Sigmoid colon (tissue), 7 donors: ENCODE measurements around the gene MLPH. TPM values are rescaled to one million over a fixed set of nuclear protein-coding genes. Genes with fewer than 3 reads are reported as not detected.

Source experiments
- DNase-seq: peaks from one replicate; pipeline ENCODE4 v3.0.0-alpha.2; 2019
- H3K27ac ChIP-seq, 4 donors: fragments of 200-600 bp; sonication (generic); one replicate each; pipeline ENCODE4 v1.5.1; 2016 to 2019; ENCODE audit warnings: mild to moderate bottlenecking in 1 of 4
- H3K27me3 ChIP-seq, 3 donors: fragments of 200-600 bp; sonication (generic); one replicate each; pipeline ENCODE4 v1.5.1; 2019; ENCODE audit warnings: mild to moderate bottlenecking in 1 of 3
- H3K36me3 ChIP-seq, 4 donors: fragments of 200-600 bp; sonication (generic); one replicate each; pipeline ENCODE4 v1.5.1; 2016 to 2019
- H3K4me1 ChIP-seq, 4 donors: fragments of 200-600 bp; sonication (generic); one replicate each; pipeline ENCODE4 v1.5.1; 2017 to 2019
- H3K4me3 ChIP-seq, 4 donors: fragments of 200-600 bp; sonication (generic); one replicate each; pipeline ENCODE4 v1.5.1; 2017 to 2019; ENCODE audit warnings: mild to moderate bottlenecking in 2 of 4, moderate library complexity in 1 of 4
- H3K9me3 ChIP-seq, 4 donors: fragments of 200-600 bp in 3 of 4; sonication (generic) in 3 of 4; one replicate each; pipeline versions ENCODE4 v1.5.1 to v1.6.1; 2013 to 2019
- CTCF ChIP-seq, 4 experiments: fragments of 450-650 bp in 3 of 4; fragments of 200-600 bp in 1 of 4; IDR thresholded peaks; one replicate each; pipeline ENCODE4 v1.5.1; 2016 to 2019; ENCODE audit warnings: antibody characterized with exemption in 4 of 4, mild to moderate bottlenecking in 3 of 4, moderate library complexity in 2 of 4
- EP300 ChIP-seq, 4 donors: sonication (generic); formaldehyde crosslinking; IDR thresholded peaks; one replicate each; pipeline ENCODE4 v1.6.1; 2017; ENCODE audit warnings: antibody characterized with exemption in 4 of 4
- POLR2A ChIP-seq, 2 donors: fragments of 450-650 bp; IDR thresholded peaks; one replicate each; pipeline ENCODE4 v1.6.1; 2016; ENCODE audit warnings: antibody characterized with exemption in 2 of 2, mild to moderate bottlenecking in 2 of 2, moderate library complexity in 2 of 2
- POLR2AphosphoS5 ChIP-seq, 4 donors: sonication (generic); formaldehyde crosslinking; IDR thresholded peaks; one replicate each; pipeline ENCODE4 v1.6.1; 2017; ENCODE audit warnings: antibody characterized with exemption in 4 of 4
- WGBS, 2 donors: extraction: QIAGEN DNeasy Blood & Tissue Kit; methylation state at CpG; one replicate each; pipeline ENCODE4 v1.1.7; 2013; 5-methylcytosine and 5-hydroxymethylcytosine counted together
- intact Hi-C: fragments of 100-400 bp; cut with DNase I; formaldehyde crosslinking; loops from one replicate; pipeline ENCODE4 v1.15.1; 2023
- polyA plus RNA-seq, 3 donors: library from polyadenylated mRNA; stranded (reverse); fragments of 200-250 nt; gene quantifications; one replicate each; pipeline ENCODE4 v1.2.3, GENCODE V29; 2013
- total RNA-seq, 4 donors: library from RNA; depleted of rRNA; stranded (reverse); fragments of >200 nt; gene quantifications; one replicate each; pipeline ENCODE4 v1.1.0, GENCODE V29; 2016
- donor health status: healthy with polysubstance abuse.
- donor health status: Bipolar disorder and iron deficiency.
- donor health status: healthy.

The MLPH gene
- total and polyA plus RNA-seq, 7 donors, result 1.8 to 79.3 (median 21.9) TPM

GRCh38 chr2:237581326-237581725 is 94.3 kb downstream of the MLPH start:
- Histone ChIP-seq H3K27me3 (no peaks in the 10 kb centered on the region), H3K27ac (peak overlapping the region; percentile 39 to 73 (median 69)), H3K36me3 (no peaks in the 10 kb centered on the region), H3K4me3 (no peak overlapping the region), H3K4me1 (peaks cover 0 to 19% (median 13%) of the 10 kb centered on the region in 4 donors), H3K9me3 (no peaks in the 10 kb centered on the region)
- TF ChIP-seq CTCF (IDR thresholded peaks at IDR 0.05) (no peak), EP300 (IDR thresholded peaks at IDR 0.05) (no peak), POLR2AphosphoS5 (IDR thresholded peaks at IDR 0.05) (no peak), POLR2A (IDR thresholded peaks at IDR 0.05) (no peak)
- WGBS, 2 donors, result 84 to 87% methylated on average over 6 of the region's 6 CpGs
- no peak for DNase-seq
- intact Hi-C loops, result loop anchor here (1.0 kb wide), 1 partner anchor 164 kb away; no protein-coding TSS in a partner anchor

GRCh38 chr2:237581751-237582746 is 95.0 kb downstream of the MLPH start:
- intact Hi-C loops, result loop anchor here (1.0 kb wide), 1 partner anchor 163 kb away; no protein-coding TSS in a partner anchor
- no peaks in the 10 kb centered on the region for H3K9me3 ChIP-seq
- no peaks in the 10 kb centered on the region for H3K27me3 ChIP-seq
- DNase-seq, result peak; percentile 94
- H3K4me1 ChIP-seq, result peaks cover 0 to 19% (median 13%) of the 10 kb centered on the region in 4 donors
- WGBS, 2 donors, result 60 to 65% methylated on average over 25 of the region's 25 CpGs
- no peaks in the 10 kb centered on the region for H3K36me3 ChIP-seq
- peak overlapping the region; percentile 39 to 73 (median 69) for H3K27ac ChIP-seq
- peak overlapping the region in 3 of 4 donors; percentile 11 to 28 (median 20) for H3K4me3 ChIP-seq
- peak; percentile 13 to 50 (median 29) for TF ChIP-seq POLR2AphosphoS5 (IDR thresholded peaks at IDR 0.05)
- no peak for TF ChIP-seq POLR2A (IDR thresholded peaks at IDR 0.05)
- peak; percentile 28 to 49 (median 32) for TF ChIP-seq CTCF (IDR thresholded peaks at IDR 0.05)
- no peak for TF ChIP-seq EP300 (IDR thresholded peaks at IDR 0.05)

GRCh38 chr2:237583385-237584295 is 96.6 kb downstream of the MLPH start:
- H3K27me3 ChIP-seq, result no peaks in the 10 kb centered on the region
- WGBS, 2 donors, result 91% methylated on average over 19 of the region's 19 CpGs
- H3K36me3 ChIP-seq, result no peaks in the 10 kb centered on the region
- no peak for DNase-seq
- H3K27ac ChIP-seq, result no peak overlapping the region
- no peak for TF ChIP-seq POLR2AphosphoS5 (IDR thresholded peaks at IDR 0.05)
- TF ChIP-seq EP300 (IDR thresholded peaks at IDR 0.05), result no peak
- no peak for TF ChIP-seq POLR2A (IDR thresholded peaks at IDR 0.05)
- TF ChIP-seq CTCF (IDR thresholded peaks at IDR 0.05), result no peak
- intact Hi-C loops, result no loop called here
- H3K4me3 ChIP-seq, result no peak overlapping the region
- peaks cover 0 to 19% (median 13%) of the 10 kb centered on the region in 4 donors for H3K4me1 ChIP-seq
- H3K9me3 ChIP-seq, result no peaks in the 10 kb centered on the region

- Histone ChIP-seq H3K4me3 (no peak overlapping the region), H3K9me3 (no peaks in the 10 kb centered on the region), H3K36me3 (no peaks in the 10 kb centered on the region), H3K27ac (no peak overlapping the region), H3K27me3 (no peaks in the 10 kb centered on the region), H3K4me1 (peaks cover 0 to 24% (median 17%) of the 10 kb centered on the region in 4 donors)
- intact Hi-C loops, result no loop called here
- 88 to 90% methylated on average over 15 of the region's 15 CpGs for WGBS, 2 donors
- DNase-seq, result no peak
- TF ChIP-seq POLR2A (IDR thresholded peaks at IDR 0.05) (no peak), POLR2AphosphoS5 (IDR thresholded peaks at IDR 0.05) (no peak), EP300 (IDR thresholded peaks at IDR 0.05) (no peak), CTCF (IDR thresholded peaks at IDR 0.05) (no peak)
Measured at GRCh38 chr2:237585590-237586221, 98.7 kb downstream of the MLPH start.
